ENCODE measurements around the gene BICD1.

Gene BICD1

GRCh38 chr12:32379667-32380066 lies 273.0 kb downstream of the BICD1 start:
- DNase-seq (ENCODE audit: low spot score) (no peak), ATAC-seq (ENCODE audit: low read depth) (no peak)
- Histone ChIP-seq H3K27me3 (ENCODE audit: insufficient read depth, poor library complexity, severe bottlenecking) (no peaks in the 10 kb centered on the region), H3K36me3 (ENCODE audit: low read depth) (no peaks in the 10 kb centered on the region), H3K4me3 (ENCODE audit: severe bottlenecking) (no peak overlapping the region), H3K4me1 (ENCODE audit: insufficient read depth, poor library complexity, severe bottlenecking) (no peaks in the 10 kb centered on the region), H3K27ac (ENCODE audit: poor library complexity, severe bottlenecking) (no peak overlapping the region), H3K9me3 (ENCODE audit: severe bottlenecking) (peaks cover 4% of the 10 kb centered on the region)
- TF ChIP-seq CTCF (IDR thresholded peaks at IDR 0.05; ENCODE audit: poor library complexity, severe bottlenecking) = no peak

- no peaks in the 10 kb centered on the region for H3K27me3 ChIP-seq (ENCODE audit: insufficient read depth, poor library complexity, severe bottlenecking)
- no peak for TF ChIP-seq CTCF (IDR thresholded peaks at IDR 0.05; ENCODE audit: poor library complexity, severe bottlenecking)
- no peak for DNase-seq (ENCODE audit: low spot score)
Measured at GRCh38 chr12:32382226-32382625, 275.6 kb downstream of the BICD1 start.

GRCh38 chr12:32390572-32391219 lies 284.0 kb downstream of the BICD1 start:
- Histone ChIP-seq H3K4me3 (ENCODE audit: severe bottlenecking) (peak overlapping the region; percentile 20), H3K4me1 (ENCODE audit: insufficient read depth, poor library complexity, severe bottlenecking) (peaks cover 4% of the 10 kb centered on the region), H3K9me3 (ENCODE audit: severe bottlenecking) (no peaks in the 10 kb centered on the region), H3K36me3 (ENCODE audit: low read depth) (no peaks in the 10 kb centered on the region), H3K27ac (ENCODE audit: poor library complexity, severe bottlenecking) (no peak overlapping the region), H3K27me3 (ENCODE audit: insufficient read depth, poor library complexity, severe bottlenecking) (no peaks in the 10 kb centered on the region)
- peak; percentile 82 for ATAC-seq (ENCODE audit: low read depth)
- TF ChIP-seq CTCF (IDR thresholded peaks at IDR 0.05; ENCODE audit: poor library complexity, severe bottlenecking) = no peak
- no peak for DNase-seq (ENCODE audit: low spot score)

More at GRCh38 chr12:32382226-32382625, 275.6 kb downstream of the BICD1 start:
- Histone ChIP-seq H3K4me1 (ENCODE audit: insufficient read depth, poor library complexity, severe bottlenecking) (no peaks in the 10 kb centered on the region), H3K9me3 (ENCODE audit: severe bottlenecking) (peaks cover 4% of the 10 kb centered on the region), H3K27ac (ENCODE audit: poor library complexity, severe bottlenecking) (no peak overlapping the region), H3K36me3 (ENCODE audit: low read depth) (no peaks in the 10 kb centered on the region), H3K4me3 (ENCODE audit: severe bottlenecking) (no peak overlapping the region)
- no peak for ATAC-seq (ENCODE audit: low read depth)

GRCh38 chr12:32395026-32395425 lies 288.4 kb downstream of the BICD1 start:
- no peak for TF ChIP-seq CTCF (IDR thresholded peaks at IDR 0.05; ENCODE audit: poor library complexity, severe bottlenecking)

GRCh38 chr12:32397696-32398095 lies 291.0 kb downstream of the BICD1 start:
- H3K9me3 ChIP-seq (ENCODE audit: severe bottlenecking) = no peaks in the 10 kb centered on the region
- no peak overlapping the region for H3K4me3 ChIP-seq (ENCODE audit: severe bottlenecking)
- DNase-seq (ENCODE audit: low spot score) (no peak), ATAC-seq (ENCODE audit: low read depth) (no peak)
- H3K27me3 ChIP-seq (ENCODE audit: insufficient read depth, poor library complexity, severe bottlenecking) = no peaks in the 10 kb centered on the region
- H3K27ac ChIP-seq (ENCODE audit: poor library complexity, severe bottlenecking) = no peak overlapping the region
- peaks cover 1% of the 10 kb centered on the region for H3K36me3 ChIP-seq (ENCODE audit: low read depth)
- TF ChIP-seq CTCF (IDR thresholded peaks at IDR 0.05; ENCODE audit: poor library complexity, severe bottlenecking) = no peak
- peaks cover 13% of the 10 kb centered on the region for H3K4me1 ChIP-seq (ENCODE audit: insufficient read depth, poor library complexity, severe bottlenecking)

More at GRCh38 chr12:32395026-32395425, 288.4 kb downstream of the BICD1 start:
- DNase-seq (ENCODE audit: low spot score) (no peak), ATAC-seq (ENCODE audit: low read depth) (no peak)
- Histone ChIP-seq H3K36me3 (ENCODE audit: low read depth) (no peaks in the 10 kb centered on the region), H3K4me3 (ENCODE audit: severe bottlenecking) (no peak overlapping the region), H3K27me3 (ENCODE audit: insufficient read depth, poor library complexity, severe bottlenecking) (no peaks in the 10 kb centered on the region), H3K27ac (ENCODE audit: poor library complexity, severe bottlenecking) (peak overlapping the region; percentile 3), H3K4me1 (ENCODE audit: insufficient read depth, poor library complexity, severe bottlenecking) (peaks cover 4% of the 10 kb centered on the region), H3K9me3 (ENCODE audit: severe bottlenecking) (no peaks in the 10 kb centered on the region)
